SK-N-SH treated with all-trans-retinoic acid at 6 μM for 48 hours (cell line): ENCODE measurements around the gene ARHGAP22.

ENCODE experiments used
- ATAC-seq: fragments of 200-7000 bp; cut with Tn5 transposase; 3 replicates; pipeline ENCODE4 v1.9.1; 2020; ENCODE audit warnings: mild to moderate bottlenecking, moderate library complexity
- ARNTL ChIP-seq: fragments of 450-650 bp; formaldehyde crosslinking; IDR thresholded peaks from 2 replicates; pipeline ENCODE4 v1.5.0; 2020; ENCODE audit warnings: low read depth, mild to moderate bottlenecking, moderate library complexity, borderline replicate concordance
- BACH2 ChIP-seq: fragments of 250-450 bp; sonication (Bioruptor Pico); IDR thresholded peaks from 2 replicates; pipeline ENCODE4 v1.9.0; 2021; ENCODE audit warnings: mild to moderate bottlenecking, borderline replicate concordance
- CSDC2 ChIP-seq: fragments of 250-450 bp; sonication (Bioruptor Pico); IDR thresholded peaks from 2 replicates; pipeline ENCODE4 v1.5.0; 2020; ENCODE audit warnings: mild to moderate bottlenecking, moderate library complexity
- CSRNP3 ChIP-seq: fragments of 250-450 bp; sonication (Bioruptor Pico); IDR thresholded peaks from 2 replicates; pipeline ENCODE4 v1.5.1; 2021; ENCODE audit warnings: mild to moderate bottlenecking, moderate library complexity
- ESRRG ChIP-seq: fragments of 250-450 bp; sonication (Bioruptor Pico); IDR thresholded peaks from 2 replicates; pipeline ENCODE4 v1.6.1; 2021; ENCODE audit warnings: mild to moderate bottlenecking
- GLIS3 ChIP-seq: fragments of 250-450 bp; sonication (Bioruptor Pico); IDR thresholded peaks from 2 replicates; pipeline ENCODE4 v1.5.0; 2020; ENCODE audit warnings: mild to moderate bottlenecking, moderate library complexity
- ISL1 ChIP-seq: fragments of 250-450 bp; sonication (Bioruptor Pico); IDR thresholded peaks from 2 replicates; pipeline ENCODE4 v2.1.2; 2022; ENCODE audit warnings: mild to moderate bottlenecking, moderate library complexity
- OSR1 ChIP-seq: fragments of 250-450 bp; sonication (Bioruptor Pico); IDR thresholded peaks from 2 replicates; pipeline ENCODE4 v1.8.0; 2022; ENCODE audit warnings: moderate library complexity, mild to moderate bottlenecking, inconsistent platforms
- PATZ1 ChIP-seq: fragments of 250-450 bp; sonication (Bioruptor Pico); IDR thresholded peaks from 2 replicates; pipeline ENCODE4 v1.8.0; 2020; ENCODE audit warnings: mild to moderate bottlenecking, moderate library complexity, borderline replicate concordance
- POU6F1 ChIP-seq: fragments of 250-450 bp; sonication (Bioruptor Pico); IDR thresholded peaks from 2 replicates; pipeline ENCODE4 v1.8.0; 2021; ENCODE audit warnings: low read depth, mild to moderate bottlenecking, moderate library complexity, borderline replicate concordance
- RARB ChIP-seq: fragments of 250-450 bp; sonication (Bioruptor Pico); IDR thresholded peaks from 2 replicates; pipeline ENCODE4 v1.8.0; 2021; ENCODE audit warnings: mild to moderate bottlenecking, moderate library complexity
- SNAI2 ChIP-seq: fragments of 250-450 bp; sonication (Bioruptor Pico); IDR thresholded peaks from 2 replicates; pipeline ENCODE4 v1.5.0; 2020; ENCODE audit warnings: mild to moderate bottlenecking, moderate library complexity
- TOX ChIP-seq: fragments of 250-450 bp; sonication (Bioruptor Pico); IDR thresholded peaks from 2 replicates; pipeline ENCODE4 v1.8.0; 2021; ENCODE audit warnings: mild to moderate bottlenecking, moderate library complexity, borderline replicate concordance
- ZC3H10 ChIP-seq: fragments of 250-450 bp; sonication (Bioruptor Pico); IDR thresholded peaks from 2 replicates; pipeline ENCODE4 v1.5.1; 2021; ENCODE audit warnings: mild to moderate bottlenecking, moderate library complexity
- ZFP3 ChIP-seq: fragments of 250-450 bp; sonication (Bioruptor Pico); IDR thresholded peaks from 2 replicates; pipeline ENCODE4 v1.5.0; 2020; ENCODE audit warnings: mild to moderate bottlenecking, moderate library complexity
- ZFP30 ChIP-seq: fragments of 450-650 bp; formaldehyde crosslinking; IDR thresholded peaks from 2 replicates; pipeline ENCODE4 v1.5.0; 2022; ENCODE audit warnings: mild to moderate bottlenecking, moderate library complexity
- ZNF70 ChIP-seq: fragments of 450-650 bp; formaldehyde crosslinking; IDR thresholded peaks from 2 replicates; pipeline ENCODE4 v1.5.0; 2020; ENCODE audit warnings: mild to moderate bottlenecking, moderate library complexity
- ZNF8 ChIP-seq: fragments of 450-650 bp; formaldehyde crosslinking; IDR thresholded peaks from 2 replicates; pipeline ENCODE4 v1.5.0; 2020; ENCODE audit warnings: mild to moderate bottlenecking, moderate library complexity
- TF ChIP-seq, protein P1 (sequence below): fragments of 250-450 bp; sonication (Bioruptor Pico); IDR thresholded peaks from 2 replicates; pipeline ENCODE4 v1.5.0; 2020; ENCODE audit warnings: mild to moderate bottlenecking, moderate library complexity

ARHGAP22 gene

DNA sequence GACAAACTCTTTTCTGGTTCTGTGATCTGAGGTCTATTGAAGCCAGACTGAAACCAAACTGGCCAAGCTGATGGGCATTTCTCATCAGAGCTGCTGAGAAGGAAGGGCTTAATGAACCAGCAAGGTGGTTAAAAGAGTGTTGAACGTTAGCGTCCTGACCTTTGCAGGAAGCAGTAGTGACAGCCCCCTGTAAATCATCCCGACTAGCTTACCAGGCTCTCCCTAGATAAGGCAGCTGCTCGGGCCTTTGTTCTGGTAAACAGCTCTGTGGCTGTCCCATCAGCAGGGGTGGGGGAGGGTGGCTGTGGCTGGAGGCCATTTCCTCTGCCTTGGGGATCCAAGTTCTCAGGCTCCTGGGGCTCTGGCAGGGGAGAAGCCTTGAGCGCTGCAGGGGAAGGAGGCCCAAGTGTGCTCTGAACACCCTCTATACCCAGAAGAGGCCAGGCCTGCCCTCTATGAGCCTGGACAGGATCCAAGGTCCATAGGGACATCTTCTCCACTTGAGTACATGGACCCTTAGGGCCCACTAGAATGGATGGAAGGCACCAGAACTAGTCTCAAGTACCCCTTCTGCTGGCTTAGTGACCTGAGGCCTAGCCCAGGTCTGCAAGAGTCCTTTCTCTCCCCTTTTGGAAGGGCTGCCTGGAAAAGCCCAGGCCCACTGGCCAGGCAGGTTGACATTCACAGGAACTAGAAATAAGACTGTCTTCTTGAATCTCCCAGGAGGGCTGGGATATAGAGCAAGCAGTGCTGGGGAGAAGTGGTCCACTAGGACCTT is 134.6 kb downstream of the ARHGAP22 start:
- no peak for ATAC-seq
- TF ChIP-seq CSRNP3 (CRISPR knock-in tag) (no peak), TOX (CRISPR knock-in tag) (no peak), PATZ1 (no peak), RARB (CRISPR knock-in tag) (no peak), ZNF8 (CRISPR knock-in tag) (no peak), GLIS3 (CRISPR knock-in tag) (no peak), ZC3H10 (no peak), ISL1 (CRISPR knock-in tag) (no peak), ARNTL (no peak), OSR1 (CRISPR knock-in tag) (no peak), BACH2 (CRISPR knock-in tag) (no peak), ZFP30 (CRISPR knock-in tag) (no peak), ESRRG (CRISPR knock-in tag) (no peak), POU6F1 (CRISPR knock-in tag) (no peak), ZNF70 (CRISPR knock-in tag) (no peak)

- TF ChIP-seq CSRNP3 (CRISPR knock-in tag), result no peak
- TF ChIP-seq ZNF70 (CRISPR knock-in tag), result no peak
- no peak for TF ChIP-seq SNAI2 (CRISPR knock-in tag)
- TF ChIP-seq, protein P1, sequence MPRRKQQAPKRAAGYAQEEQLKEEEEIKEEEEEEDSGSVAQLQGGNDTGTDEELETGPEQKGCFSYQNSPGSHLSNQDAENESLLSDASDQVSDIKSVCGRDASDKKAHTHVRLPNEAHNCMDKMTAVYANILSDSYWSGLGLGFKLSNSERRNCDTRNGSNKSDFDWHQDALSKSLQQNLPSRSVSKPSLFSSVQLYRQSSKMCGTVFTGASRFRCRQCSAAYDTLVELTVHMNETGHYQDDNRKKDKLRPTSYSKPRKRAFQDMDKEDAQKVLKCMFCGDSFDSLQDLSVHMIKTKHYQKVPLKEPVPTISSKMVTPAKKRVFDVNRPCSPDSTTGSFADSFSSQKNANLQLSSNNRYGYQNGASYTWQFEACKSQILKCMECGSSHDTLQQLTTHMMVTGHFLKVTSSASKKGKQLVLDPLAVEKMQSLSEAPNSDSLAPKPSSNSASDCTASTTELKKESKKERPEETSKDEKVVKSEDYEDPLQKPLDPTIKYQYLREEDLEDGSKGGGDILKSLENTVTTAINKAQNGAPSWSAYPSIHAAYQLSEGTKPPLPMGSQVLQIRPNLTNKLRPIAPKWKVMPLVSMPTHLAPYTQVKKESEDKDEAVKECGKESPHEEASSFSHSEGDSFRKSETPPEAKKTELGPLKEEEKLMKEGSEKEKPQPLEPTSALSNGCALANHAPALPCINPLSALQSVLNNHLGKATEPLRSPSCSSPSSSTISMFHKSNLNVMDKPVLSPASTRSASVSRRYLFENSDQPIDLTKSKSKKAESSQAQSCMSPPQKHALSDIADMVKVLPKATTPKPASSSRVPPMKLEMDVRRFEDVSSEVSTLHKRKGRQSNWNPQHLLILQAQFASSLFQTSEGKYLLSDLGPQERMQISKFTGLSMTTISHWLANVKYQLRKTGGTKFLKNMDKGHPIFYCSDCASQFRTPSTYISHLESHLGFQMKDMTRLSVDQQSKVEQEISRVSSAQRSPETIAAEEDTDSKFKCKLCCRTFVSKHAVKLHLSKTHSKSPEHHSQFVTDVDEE, result no peak
- TF ChIP-seq ARNTL, result no peak
- TF ChIP-seq CSDC2 (CRISPR knock-in tag), result no peak
- no peak for TF ChIP-seq ZFP3
- TF ChIP-seq ZFP30 (CRISPR knock-in tag), result no peak
- TF ChIP-seq RARB (CRISPR knock-in tag), result no peak
- TF ChIP-seq, all 23 proteins: peak for 0
- no peak for ATAC-seq
Measured at GRCh38 chr10:48469516-48470020, 135.3 kb downstream of the ARHGAP22 start.

GRCh38 chr10:48468866-48469511 is 135.9 kb downstream of the ARHGAP22 start:
- no peak for ATAC-seq
- no peak for TF ChIP-seq CSDC2 (CRISPR knock-in tag)
- TF ChIP-seq RARB (CRISPR knock-in tag), result no peak
- no peak for TF ChIP-seq GLIS3 (CRISPR knock-in tag)
- TF ChIP-seq OSR1 (CRISPR knock-in tag), result no peak
- TF ChIP-seq PATZ1, result no peak
- TF ChIP-seq ARNTL, result no peak
- no peak for TF ChIP-seq ESRRG (CRISPR knock-in tag)
- no peak for TF ChIP-seq POU6F1 (CRISPR knock-in tag)
- TF ChIP-seq, protein P1, result no peak
